Adrenal gland (tissue), 12 donors: ENCODE measurements around the gene DPP10. TPM values are rescaled to one million over a fixed set of nuclear protein-coding genes. Genes with fewer than 3 reads are reported as not detected.

Source experiments
- DNase-seq, 7 donors: peaks; one replicate each; pipeline ENCODE4 v3.0.0-alpha.2; 2019 to 2020
- H3K27ac ChIP-seq, 5 donors: fragments of 200-600 bp; sonication (generic) in 4 of 5; 1 replicate in 3 of 5; 2 replicates in 2 of 5; pipeline versions ENCODE4 v1.5.1 to v1.8.0; 2016 to 2020; ENCODE audit warnings: mild to moderate bottlenecking in 1 of 5
- H3K27me3 ChIP-seq: fragments of 200-600 bp; 2 replicates; pipeline ENCODE4 v1.8.0; 2021
- H3K36me3 ChIP-seq, 2 donors: fragments of 200-600 bp; replicated peaks in 1 of 2; 1 replicate in 1 of 2; 2 replicates in 1 of 2; pipeline versions ENCODE4 v1.5.1 to v1.8.0; 2018 to 2022
- H3K4me1 ChIP-seq, 2 donors: fragments of 200-600 bp; replicated peaks in 1 of 2; 1 replicate in 1 of 2; 2 replicates in 1 of 2; pipeline versions ENCODE4 v1.5.1 to v1.8.0; 2018 to 2021
- H3K4me3 ChIP-seq, 4 donors: fragments of 200-600 bp; sonication (generic) in 3 of 4; one replicate each; pipeline ENCODE4 v1.5.1; 2016 to 2018
- H3K9me3 ChIP-seq, 3 donors: fragments of 200-600 bp; sonication (generic) in 1 of 3; replicated peaks in 1 of 3; 1 replicate in 2 of 3; 2 replicates in 1 of 3; pipeline versions ENCODE4 v1.5.1 to v1.8.0; 2016 to 2021
- CTCF ChIP-seq, 6 experiments: fragments of 450-650 bp in 4 of 6; fragments of 200-600 bp in 2 of 6; sonication (generic) in 1 of 6; IDR thresholded peaks; 1 replicate in 5 of 6; 2 replicates in 1 of 6; pipeline versions ENCODE4 v1.5.1 to v1.8.0; 2016 to 2021; ENCODE audit warnings: antibody characterized with exemption in 6 of 6, mild to moderate bottlenecking in 2 of 6, moderate library complexity in 1 of 6
- POLR2A ChIP-seq, 2 donors: fragments of 450-650 bp; IDR thresholded peaks; one replicate each; pipeline ENCODE4 v1.6.1; 2017; ENCODE audit warnings: antibody characterized with exemption in 2 of 2, mild to moderate bottlenecking in 2 of 2, moderate library complexity in 1 of 2
- WGBS, 4 donors: extraction: QIAGEN DNeasy Blood & Tissue Kit in 2 of 4; methylation state at CpG; one replicate each; pipeline versions ENCODE4 v1.1.5 to v1.1.7; 2013 to 2017; 5-methylcytosine and 5-hydroxymethylcytosine counted together
- intact Hi-C, 2 donors: fragments of 100-400 bp; cut with DNase I; formaldehyde crosslinking; loops; one replicate each; pipeline versions ENCODE4 v1.14.1 to v1.15.0; 2022 to 2023
- polyA plus RNA-seq, 3 donors: library from polyadenylated mRNA; stranded (reverse); fragments of 200-250 nt in 2 of 3; fragments of 350-450 nt in 1 of 3; fragmentation: Illumina TruSeq in 1 of 3; extraction: RNeasy Lipid Tissue Mini Kit (QIAGEN cat#74804) in 1 of 3; gene quantifications; one replicate each; pipeline ENCODE4 v1.2.3, GENCODE V29; 2013 to 2014
- total RNA-seq, 9 donors: library from RNA; depleted of rRNA in 4 of 9; stranded (reverse); fragments of >200 nt in 4 of 9; fragments of 120-200 nt in 1 of 9; fragmentation: NEBNext Ultra II Directional in 1 of 9; extraction: Animal tissue kit (Norgen Biotek cat#: 25700) in 1 of 9; gene quantifications; one replicate each; pipeline versions ENCODE4 v1.1.0 to v1.2.4, GENCODE V29; 2013 to 2023
- donor health status: healthy with polysubstance abuse.
- donor health status: Bipolar disorder and iron deficiency.
- donor health status: DM: yes; HTN: yes; CAD: no.
- donor health status: DM: no; HTN: no; CAD: no.
- donor health status: DM: no; HTN: no; CAD: no.
- donor health status: DM: yes; HTN: yes; CAD: no.

Gene DPP10
- total and polyA plus RNA-seq, 12 donors, result 5.2 to 257 (median 32.0) TPM

DNA sequence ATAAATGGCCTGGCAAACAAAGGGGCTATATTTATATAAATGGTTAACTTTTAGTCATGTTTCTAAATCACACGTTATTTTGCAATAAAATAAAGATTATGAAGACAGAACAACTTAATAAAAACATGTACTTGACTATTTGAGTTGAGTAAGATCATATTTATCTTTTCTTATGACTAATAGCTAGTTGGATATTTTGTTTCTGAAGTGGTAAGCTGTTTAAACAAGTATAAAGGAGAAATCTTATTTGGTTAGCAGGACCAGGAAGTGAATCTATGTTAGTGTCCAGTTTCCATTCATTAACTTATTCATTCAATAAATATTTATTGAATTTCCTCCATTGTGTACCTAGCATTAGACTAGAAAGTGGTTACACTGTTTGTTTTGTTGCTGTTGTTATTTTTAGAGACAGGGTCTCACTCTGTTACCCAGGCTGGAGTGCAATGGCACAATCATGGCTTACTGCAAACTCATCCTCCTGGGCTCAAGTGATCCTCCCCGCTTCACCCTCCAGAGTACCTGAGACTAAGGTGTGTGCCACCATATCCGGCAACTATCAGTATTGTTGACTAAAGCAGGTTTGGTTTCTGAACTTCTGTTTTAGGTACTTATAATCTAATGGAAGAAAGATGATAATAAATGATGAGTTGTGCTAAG is 312.6 kb downstream of the DPP10 start:
- WGBS, 4 donors, result 66 to 71% (median 69%) methylated on average over 3 of the region's 3 CpGs
- DNase-seq, result no peak
- TF ChIP-seq CTCF (IDR thresholded peaks at IDR 0.05) (no peak), POLR2A (IDR thresholded peaks at IDR 0.05) (no peak)

GRCh38 chr2:114762376-114762775 is 319.9 kb downstream of the DPP10 start:
- H3K36me3 ChIP-seq, result no peaks in the 10 kb centered on the region
- H3K27me3 ChIP-seq, result no peaks in the 10 kb centered on the region
- 46 to 63% (median 57%) methylated on average over 1 of the region's 1 CpG for WGBS, 4 donors
- no peaks in the 10 kb centered on the region for H3K9me3 ChIP-seq
- H3K4me3 ChIP-seq, result no peak overlapping the region
- no peaks in the 10 kb centered on the region for H3K4me1 ChIP-seq
- DNase-seq, result no peak
- no peak overlapping the region for H3K27ac ChIP-seq
- intact Hi-C loops, result no loop called here
- TF ChIP-seq CTCF (IDR thresholded peaks at IDR 0.05) (no peak), POLR2A (IDR thresholded peaks at IDR 0.05) (no peak)

More for the DNA sequence above, 312.6 kb downstream of the DPP10 start:
- Histone ChIP-seq H3K9me3 (no peaks in the 10 kb centered on the region), H3K4me3 (no peak overlapping the region), H3K27me3 (no peaks in the 10 kb centered on the region), H3K4me1 (no peaks in the 10 kb centered on the region), H3K27ac (no peak overlapping the region), H3K36me3 (no peaks in the 10 kb centered on the region)
- intact Hi-C loops, result no loop called here

DNA sequence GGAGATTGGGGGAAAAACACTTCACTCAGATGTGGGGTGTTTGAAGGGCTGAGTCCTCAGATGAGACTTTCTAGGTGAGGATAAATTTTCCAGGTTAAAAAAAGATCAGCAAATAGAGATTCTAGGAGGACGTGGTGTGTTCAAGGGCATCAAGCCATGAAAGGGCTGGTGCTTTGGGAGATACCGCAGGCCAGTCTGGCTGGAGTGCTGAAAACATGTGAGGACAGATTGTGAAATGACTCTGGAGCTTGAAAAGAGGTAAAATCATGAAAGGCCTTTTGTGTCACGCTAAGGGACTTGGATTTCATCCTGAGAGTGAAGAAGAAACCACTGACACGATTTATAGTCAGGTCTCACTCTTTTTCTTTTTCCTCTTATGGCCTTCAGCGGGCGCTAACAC is 320.5 kb downstream of the DPP10 start:
- Histone ChIP-seq H3K27me3 (no peaks in the 10 kb centered on the region), H3K36me3 (no peaks in the 10 kb centered on the region), H3K4me1 (no peaks in the 10 kb centered on the region), H3K27ac (no peak overlapping the region), H3K4me3 (no peak overlapping the region), H3K9me3 (no peaks in the 10 kb centered on the region)
- TF ChIP-seq CTCF (IDR thresholded peaks at IDR 0.05), result no peak
- TF ChIP-seq POLR2A (IDR thresholded peaks at IDR 0.05), result no peak
- peak in 3 of 7 donors; percentile 7 to 18 (median 17) for DNase-seq
- WGBS, 4 donors, result 56 to 65% (median 61%) methylated on average over 6 of the region's 6 CpGs
- intact Hi-C loops, result no loop called here

- Histone ChIP-seq H3K4me3 (no peak overlapping the region), H3K36me3 (no peaks in the 10 kb centered on the region), H3K9me3 (no peaks in the 10 kb centered on the region), H3K4me1 (no peaks in the 10 kb centered on the region), H3K27ac (no peak overlapping the region), H3K27me3 (no peaks in the 10 kb centered on the region)
- WGBS, 4 donors, result 66 to 89% (median 78%) methylated on average over 4 of the region's 4 CpGs
- no peak for DNase-seq
- intact Hi-C loops, result no loop called here
- TF ChIP-seq POLR2A (IDR thresholded peaks at IDR 0.05), result no peak
- TF ChIP-seq CTCF (IDR thresholded peaks at IDR 0.05), result no peak
Observed at GRCh38 chr2:114769110-114769509, 326.7 kb downstream of the DPP10 start.
